Middle frontal gyrus (tissue), 1 donor: ENCODE measurements around the gene OR8K5.
"Not testable (repeated sequence)": the region's sequence is repeated elsewhere in the genome, so short reads cannot be mapped to it uniquely, and the experiment has no call there.

Experiments
- DNase-seq: peaks from one replicate; pipeline ENCODE4 v3.0.0-alpha.2; 2015; ENCODE audit warnings: low spot score; ENCODE audit errors: extremely low spot score

Gene OR8K5

GRCh38 chr11:56160217-56160616 lies at the start of gene OR8K5:
OR8K5 (minus strand) TSS chr11:56160317; CDS start chr11:56160317, 0 bp downstream.
- DNase-seq: no peak

GRCh38 chr11:56207790-56208189 lies 47.7 kb upstream of the OR8K5 start:
- DNase-seq: no peak

GRCh38 chr11:56197367-56197766 lies 37.2 kb upstream of the OR8K5 start:
- no peak for DNase-seq

GRCh38 chr11:56196705-56197104 lies 36.6 kb upstream of the OR8K5 start:
- DNase-seq: no peak

GRCh38 chr11:56188602-56189001 lies 28.5 kb upstream of the OR8K5 start:
- no peak for DNase-seq

GRCh38 chr11:56183459-56183858 lies 23.3 kb upstream of the OR8K5 start:
- DNase-seq: no peak

- no peak for DNase-seq
Observed at GRCh38 chr11:56176318-56176717, 16.2 kb upstream of the OR8K5 start, which contains the start of gene OR5J2. OR5J2 (plus strand) TSS chr11:56176618; CDS start chr11:56176618, 0 bp downstream.

- no peak for DNase-seq
Observed at GRCh38 chr11:56172256-56172830, 12.2 kb upstream of the OR8K5 start.

GRCh38 chr11:56163804-56164203 lies 3.7 kb upstream of the OR8K5 start:
- no peak for DNase-seq

- DNase-seq: no peak
Observed at GRCh38 chr11:56152333-56152732, 7.8 kb downstream of the OR8K5 start.

- no peak for DNase-seq
Observed at GRCh38 chr11:56151376-56151775, 8.7 kb downstream of the OR8K5 start.

GRCh38 chr11:56143681-56144080 lies 16.4 kb downstream of the OR8K5 start:
- not testable (repeated sequence) for DNase-seq

GRCh38 chr11:56140151-56140661 lies 19.9 kb downstream of the OR8K5 start, which contains the start of gene OR8J3:
OR8J3 (minus strand) TSS chr11:56140201; CDS start chr11:56137718, 2,483 bp downstream.
- no peak for DNase-seq

GRCh38 chr11:56122073-56122472 lies 38.0 kb downstream of the OR8K5 start, which contains the start of gene OR8H3:
OR8H3 (plus strand) TSS chr11:56122373; CDS start chr11:56122373, 0 bp downstream.
- DNase-seq: no peak
